ENCODE data around the gene CYFIP2.

Gene CYFIP2

GRCh38 chr5:157265714-157266285, at the start of gene CYFIP2:
TSS of gene CYFIP2 (plus strand) at chr5:157266123. CDS start at chr5:157285362, 19,239 bp downstream.
- H3K9me3 ChIP-seq (ENCODE audit: control insufficient read depth in 2 of 2, low read length in 2 of 2) = no peaks in the 10 kb centered on the region
- H3K27me3 ChIP-seq (ENCODE audit: control insufficient read depth in 1 of 2, insufficient read depth in 2 of 2, low read length in 2 of 2) = no peaks in the 10 kb centered on the region
- H3K9ac ChIP-seq (ENCODE audit: low read length in 2 of 2) = peak within 1 kb of the TSS; percentile 50 to 58
- H3K36me3 ChIP-seq (ENCODE audit: control insufficient read depth in 2 of 2, insufficient read depth in 2 of 2, low read length in 2 of 2) = no peaks in the 10 kb centered on the region
- H3K27ac ChIP-seq (ENCODE audit: low read length) = no peak within 1 kb of the TSS
- H3K4me3 ChIP-seq (ENCODE audit: low read length in 2 of 2) = peak within 1 kb of the TSS; percentile 83 to 84
- peaks cover 22% of the 10 kb centered on the region for H3K4me1 ChIP-seq (ENCODE audit: control insufficient read depth, insufficient read depth, low read length)

- no peak overlapping the region for H3K27ac ChIP-seq (ENCODE audit: low read length)
- H3K4me1 ChIP-seq (ENCODE audit: control insufficient read depth, insufficient read depth, low read length) = no peaks in the 10 kb centered on the region
- H3K27me3 ChIP-seq (ENCODE audit: control insufficient read depth in 1 of 2, insufficient read depth in 2 of 2, low read length in 2 of 2) = no peaks in the 10 kb centered on the region
- no peak overlapping the region for H3K9ac ChIP-seq (ENCODE audit: low read length in 2 of 2)
- no peaks in the 10 kb centered on the region for H3K9me3 ChIP-seq (ENCODE audit: control insufficient read depth in 2 of 2, low read length in 2 of 2)
- no peaks in the 10 kb centered on the region for H3K36me3 ChIP-seq (ENCODE audit: control insufficient read depth in 2 of 2, insufficient read depth in 2 of 2, low read length in 2 of 2)
- H3K4me3 ChIP-seq (ENCODE audit: low read length in 2 of 2) = no peak overlapping the region
Observed at GRCh38 chr5:157216391-157217142, 49.4 kb upstream of the CYFIP2 start.

DNA sequence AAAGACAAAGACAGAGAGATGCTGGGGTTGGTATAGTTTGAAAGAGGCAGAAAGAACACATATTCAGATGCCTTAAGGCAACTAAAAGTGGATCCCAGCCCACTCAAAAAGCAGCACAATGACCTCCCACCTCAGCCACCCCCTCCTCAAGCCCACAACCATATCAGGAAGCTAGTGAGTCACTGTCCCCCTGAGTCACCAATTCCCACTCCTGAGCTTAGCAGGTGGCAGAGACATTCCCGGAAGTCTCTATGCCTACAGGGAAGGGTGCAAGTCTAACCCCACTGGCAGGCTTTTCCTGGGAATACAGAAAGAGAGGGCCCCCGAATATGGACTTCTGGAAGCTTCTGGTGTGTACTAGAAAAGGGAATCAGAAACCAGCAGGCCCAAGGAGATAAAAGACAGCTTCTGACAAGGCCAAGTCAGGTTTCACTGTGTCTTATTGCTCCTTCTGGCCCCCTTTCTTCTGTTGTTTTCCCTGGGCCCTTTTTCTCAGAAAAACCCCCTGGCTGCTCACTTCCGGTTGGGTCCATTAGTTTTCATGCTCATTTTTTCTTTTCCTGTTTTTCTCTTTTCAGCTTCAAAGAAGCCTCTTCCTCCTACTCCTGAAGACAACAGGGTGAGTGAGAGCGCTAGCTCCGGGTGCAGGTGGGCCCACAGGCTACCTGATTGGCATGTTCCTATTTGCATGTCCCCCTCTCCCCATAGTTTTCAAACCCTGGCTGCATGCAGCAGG, 48.5 kb upstream of the CYFIP2 start:
- Histone ChIP-seq H3K9ac (ENCODE audit: low read length in 2 of 2) (no peak overlapping the region), H3K4me3 (ENCODE audit: low read length in 2 of 2) (no peak overlapping the region), H3K36me3 (ENCODE audit: control insufficient read depth in 2 of 2, insufficient read depth in 2 of 2, low read length in 2 of 2) (no peaks in the 10 kb centered on the region), H3K27ac (ENCODE audit: low read length) (no peak overlapping the region), H3K27me3 (ENCODE audit: control insufficient read depth in 1 of 2, insufficient read depth in 2 of 2, low read length in 2 of 2) (no peaks in the 10 kb centered on the region), H3K4me1 (ENCODE audit: control insufficient read depth, insufficient read depth, low read length) (no peaks in the 10 kb centered on the region), H3K9me3 (ENCODE audit: control insufficient read depth in 2 of 2, low read length in 2 of 2) (no peaks in the 10 kb centered on the region)

DNA sequence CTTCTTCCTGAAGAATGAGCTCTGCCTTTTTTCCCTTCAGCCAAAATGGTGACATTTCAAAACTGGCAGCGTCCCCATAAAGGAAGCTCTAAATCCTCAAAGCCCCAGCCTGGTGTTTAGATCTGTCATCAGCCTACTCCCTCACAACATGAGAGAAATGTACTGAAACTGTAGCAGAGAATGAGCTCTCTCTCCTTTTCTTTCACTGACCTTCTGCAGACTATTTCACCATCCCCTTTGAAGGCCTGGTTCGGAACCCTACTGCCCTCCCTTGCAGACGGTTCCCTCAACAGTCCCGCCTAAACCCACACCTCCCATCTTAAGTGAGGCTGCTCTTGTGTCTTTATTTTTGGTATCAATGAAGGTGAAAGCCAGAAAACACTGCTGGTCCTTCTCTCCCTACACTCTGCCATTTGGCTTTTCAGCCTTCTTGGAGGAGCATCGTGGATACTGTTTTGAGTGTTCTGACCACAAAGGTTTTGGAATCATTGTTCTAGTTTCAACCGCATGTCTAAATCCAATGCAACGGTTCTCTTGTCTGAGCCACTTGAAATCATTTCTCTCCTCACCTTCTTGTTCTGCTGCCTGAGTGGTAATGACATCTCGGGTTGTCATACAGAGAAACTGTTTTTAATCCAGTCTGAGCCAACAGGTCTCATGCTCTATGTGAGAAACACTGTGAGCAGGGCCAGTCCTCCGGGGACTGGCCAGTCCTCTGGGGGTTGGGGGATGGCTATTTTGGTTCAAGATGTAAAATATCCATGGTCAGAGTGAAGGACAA, 46.2 kb upstream of the CYFIP2 start:
- Histone ChIP-seq H3K9ac (ENCODE audit: low read length in 2 of 2) (no peak overlapping the region), H3K36me3 (ENCODE audit: control insufficient read depth in 2 of 2, insufficient read depth in 2 of 2, low read length in 2 of 2) (no peaks in the 10 kb centered on the region), H3K4me3 (ENCODE audit: low read length in 2 of 2) (no peak overlapping the region), H3K27ac (ENCODE audit: low read length) (no peak overlapping the region), H3K9me3 (ENCODE audit: control insufficient read depth in 2 of 2, low read length in 2 of 2) (no peaks in the 10 kb centered on the region), H3K27me3 (ENCODE audit: control insufficient read depth in 1 of 2, insufficient read depth in 2 of 2, low read length in 2 of 2) (no peaks in the 10 kb centered on the region), H3K4me1 (ENCODE audit: control insufficient read depth, insufficient read depth, low read length) (no peaks in the 10 kb centered on the region)

DNA sequence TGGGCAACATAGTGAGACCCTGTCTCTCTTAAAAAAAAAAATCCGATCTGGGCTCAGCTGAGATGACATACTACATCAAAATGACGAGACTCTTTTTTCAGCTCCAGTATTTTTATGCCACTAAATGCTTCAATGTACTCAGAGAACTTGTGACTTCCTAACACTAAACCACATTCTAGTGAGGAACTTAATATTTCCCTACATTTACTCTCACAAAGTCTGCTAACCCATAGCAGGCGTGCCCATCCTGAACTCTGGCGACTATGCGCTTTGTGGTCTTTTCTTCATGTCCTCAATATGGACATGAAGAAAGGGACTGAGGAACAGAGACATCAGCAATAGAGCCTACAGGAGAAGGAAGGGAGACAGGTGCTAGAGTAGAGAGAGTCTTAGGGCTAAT, 44.0 kb upstream of the CYFIP2 start:
- H3K27me3 ChIP-seq (ENCODE audit: control insufficient read depth in 1 of 2, insufficient read depth in 2 of 2, low read length in 2 of 2) = no peaks in the 10 kb centered on the region
- H3K4me3 ChIP-seq (ENCODE audit: low read length in 2 of 2) = no peak overlapping the region
- H3K9ac ChIP-seq (ENCODE audit: low read length in 2 of 2) = no peak overlapping the region
- H3K9me3 ChIP-seq (ENCODE audit: control insufficient read depth in 2 of 2, low read length in 2 of 2) = no peaks in the 10 kb centered on the region
- H3K4me1 ChIP-seq (ENCODE audit: control insufficient read depth, insufficient read depth, low read length) = no peaks in the 10 kb centered on the region
- H3K27ac ChIP-seq (ENCODE audit: low read length) = no peak overlapping the region
- H3K36me3 ChIP-seq (ENCODE audit: control insufficient read depth in 2 of 2, insufficient read depth in 2 of 2, low read length in 2 of 2) = no peaks in the 10 kb centered on the region

DNA sequence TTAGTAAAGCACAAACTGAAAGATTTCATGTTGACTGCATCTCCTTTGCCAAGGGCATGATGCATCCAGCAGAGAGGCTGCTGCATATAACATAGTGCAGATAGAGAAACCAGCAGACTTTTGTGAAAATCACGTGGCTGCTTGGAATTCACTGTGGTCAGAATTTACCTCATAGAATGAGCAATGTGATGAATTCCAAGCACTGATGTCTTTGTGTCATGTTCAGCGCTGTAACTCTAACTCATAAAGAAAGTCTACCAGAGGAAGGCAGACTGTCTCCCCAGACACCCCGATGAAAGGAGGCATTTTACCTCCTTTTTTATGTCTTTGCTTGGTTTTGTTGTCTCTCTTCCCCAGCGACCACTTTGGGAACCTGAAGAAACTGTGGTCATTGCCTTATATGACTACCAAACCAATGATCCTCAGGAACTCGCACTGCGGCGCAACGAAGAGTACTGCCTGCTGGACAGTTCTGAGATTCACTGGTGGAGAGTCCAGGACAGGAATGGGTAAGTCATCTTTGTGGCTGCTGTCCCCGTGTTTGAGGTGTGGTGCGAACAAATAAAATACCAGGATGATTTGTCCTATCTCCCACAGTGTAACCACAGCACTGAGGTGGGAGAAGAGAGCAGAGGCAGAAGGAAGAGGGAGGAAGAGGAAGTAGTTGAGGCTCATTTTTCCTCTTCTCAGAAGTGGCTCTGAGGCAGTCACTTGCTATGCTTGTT, 43.3 kb upstream of the CYFIP2 start:
- Histone ChIP-seq H3K4me3 (ENCODE audit: low read length in 2 of 2) (no peak overlapping the region), H3K27ac (ENCODE audit: low read length) (no peak overlapping the region), H3K9ac (ENCODE audit: low read length in 2 of 2) (no peak overlapping the region), H3K9me3 (ENCODE audit: control insufficient read depth in 2 of 2, low read length in 2 of 2) (no peaks in the 10 kb centered on the region), H3K4me1 (ENCODE audit: control insufficient read depth, insufficient read depth, low read length) (no peaks in the 10 kb centered on the region), H3K27me3 (ENCODE audit: control insufficient read depth in 1 of 2, insufficient read depth in 2 of 2, low read length in 2 of 2) (no peaks in the 10 kb centered on the region), H3K36me3 (ENCODE audit: control insufficient read depth in 2 of 2, insufficient read depth in 2 of 2, low read length in 2 of 2) (no peaks in the 10 kb centered on the region)

DNA sequence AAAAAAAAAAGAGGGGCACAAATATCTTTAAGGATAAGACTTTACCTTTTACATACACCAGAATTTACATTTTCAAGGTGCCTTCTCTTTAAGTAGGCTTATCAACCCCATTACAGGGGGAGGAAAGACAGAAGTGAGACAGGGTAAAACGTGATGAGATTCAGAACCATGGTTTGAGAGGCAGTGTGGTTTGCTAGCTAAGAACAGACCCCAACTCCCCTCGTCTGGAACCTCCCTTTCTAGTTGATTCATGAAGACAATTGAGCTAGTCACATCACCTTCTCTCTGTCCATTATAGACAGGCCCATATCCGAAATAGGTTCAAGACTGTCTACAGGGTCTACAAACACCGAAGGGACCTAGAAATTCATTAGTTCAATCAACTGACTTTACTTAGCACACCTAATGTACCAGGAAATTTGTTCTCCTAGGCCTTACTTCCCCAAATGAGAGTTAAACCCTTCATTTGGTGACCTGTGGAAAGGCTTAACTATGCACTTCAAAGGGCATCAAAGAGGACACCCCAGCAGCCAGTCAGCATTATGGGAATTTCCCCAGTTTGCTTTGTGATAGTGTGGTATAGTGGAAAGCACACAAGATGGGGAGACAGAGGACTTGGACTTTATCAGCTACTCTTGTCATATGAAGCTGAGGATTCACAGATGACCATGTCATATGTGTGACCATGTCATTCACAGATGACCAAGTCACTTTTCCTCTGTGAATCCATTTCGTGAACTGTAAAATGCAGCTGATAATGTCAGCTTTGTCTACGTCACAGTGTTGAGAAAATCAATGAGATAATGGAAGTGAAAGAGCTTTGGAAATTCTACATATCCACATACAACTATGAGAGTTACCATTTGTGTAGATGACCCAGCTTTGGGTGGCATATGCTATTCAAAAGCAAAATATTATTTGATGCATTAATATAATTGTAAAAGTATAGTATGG, 40.2 kb upstream of the CYFIP2 start:
- Histone ChIP-seq H3K27ac (ENCODE audit: low read length) (no peak overlapping the region), H3K4me1 (ENCODE audit: control insufficient read depth, insufficient read depth, low read length) (no peaks in the 10 kb centered on the region), H3K9ac (ENCODE audit: low read length in 2 of 2) (no peak overlapping the region), H3K27me3 (ENCODE audit: control insufficient read depth in 1 of 2, insufficient read depth in 2 of 2, low read length in 2 of 2) (no peaks in the 10 kb centered on the region), H3K9me3 (ENCODE audit: control insufficient read depth in 2 of 2, low read length in 2 of 2) (no peaks in the 10 kb centered on the region), H3K4me3 (ENCODE audit: low read length in 2 of 2) (no peak overlapping the region), H3K36me3 (ENCODE audit: control insufficient read depth in 2 of 2, insufficient read depth in 2 of 2, low read length in 2 of 2) (no peaks in the 10 kb centered on the region)

- Histone ChIP-seq H3K27me3 (ENCODE audit: control insufficient read depth in 1 of 2, insufficient read depth in 2 of 2, low read length in 2 of 2) (no peaks in the 10 kb centered on the region), H3K9me3 (ENCODE audit: control insufficient read depth in 2 of 2, low read length in 2 of 2) (no peaks in the 10 kb centered on the region), H3K36me3 (ENCODE audit: control insufficient read depth in 2 of 2, insufficient read depth in 2 of 2, low read length in 2 of 2) (no peaks in the 10 kb centered on the region), H3K9ac (ENCODE audit: low read length in 2 of 2) (no peak overlapping the region), H3K4me1 (ENCODE audit: control insufficient read depth, insufficient read depth, low read length) (no peaks in the 10 kb centered on the region), H3K4me3 (ENCODE audit: low read length in 2 of 2) (no peak overlapping the region), H3K27ac (ENCODE audit: low read length) (no peak overlapping the region)
Observed at GRCh38 chr5:157230610-157231009, 35.3 kb upstream of the CYFIP2 start.

DNA sequence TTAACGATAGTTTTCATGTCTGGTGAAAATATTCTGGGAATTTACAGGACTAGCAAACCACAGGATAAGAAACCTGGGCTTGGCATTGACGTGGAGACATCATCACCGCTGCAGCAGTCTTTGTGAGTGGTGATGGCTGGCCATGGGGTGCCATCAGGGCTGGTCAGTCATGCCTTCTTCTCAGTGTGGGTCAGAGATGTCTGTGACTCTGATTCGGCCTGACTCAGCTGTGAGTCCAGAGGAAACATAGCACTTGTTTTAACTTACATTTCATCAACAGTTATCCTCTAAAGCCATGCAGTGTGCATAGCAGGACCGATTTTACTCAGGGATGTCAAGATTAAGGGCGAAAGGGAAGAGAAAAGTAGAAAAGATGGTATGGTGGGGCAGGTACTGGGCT, 33.2 kb upstream of the CYFIP2 start:
- no peak overlapping the region for H3K9ac ChIP-seq (ENCODE audit: low read length in 2 of 2)
- H3K27me3 ChIP-seq (ENCODE audit: control insufficient read depth in 1 of 2, insufficient read depth in 2 of 2, low read length in 2 of 2) = no peaks in the 10 kb centered on the region
- H3K27ac ChIP-seq (ENCODE audit: low read length) = no peak overlapping the region
- H3K4me3 ChIP-seq (ENCODE audit: low read length in 2 of 2) = no peak overlapping the region
- no peaks in the 10 kb centered on the region for H3K9me3 ChIP-seq (ENCODE audit: control insufficient read depth in 2 of 2, low read length in 2 of 2)
- H3K36me3 ChIP-seq (ENCODE audit: control insufficient read depth in 2 of 2, insufficient read depth in 2 of 2, low read length in 2 of 2) = no peaks in the 10 kb centered on the region
- H3K4me1 ChIP-seq (ENCODE audit: control insufficient read depth, insufficient read depth, low read length) = no peaks in the 10 kb centered on the region

Data from stomach smooth muscle (tissue), 2 donors.